WTC11 (cell line): ENCODE results near the gene INSC. TPM values are rescaled to one million over a fixed set of nuclear protein-coding genes. Genes with fewer than 3 reads are reported as not detected.

ENCODE experiments used
- ATAC-seq: fragments of 200-7000 bp; cut with Tn5 transposase; 2 replicates; pipeline ENCODE4 v1.10.0; 2021; ENCODE audit warnings: mild to moderate bottlenecking, moderate library complexity
- CTCF ChIA-PET: fragments of 300-600 bp; sonication (Branson Sonifier 250); formaldehyde crosslinking; loops from one replicate; lab custom pipeline; 2021; ENCODE audit warnings: antibody characterized with exemption; lab: Charles Lee
- POLR2A ChIA-PET: fragments of 350-600 bp; sonication (Branson Sonifier 250); formaldehyde crosslinking; loops from one replicate; lab custom pipeline; 2021; ENCODE audit warnings: antibody characterized with exemption; lab: Charles Lee
- DNase-seq: peaks from one replicate; pipeline ENCODE4 v3.0.0; 2021; ENCODE audit warnings: low spot score
- H3K27ac Mint-ChIP-seq: 2 replicates; pipeline ENCODE4 v1.8.0; 2021; ENCODE audit warnings: mixed read lengths
- H3K27me3 Mint-ChIP-seq: 2 replicates; pipeline ENCODE4 v1.8.0; 2021; ENCODE audit warnings: low read depth, mild to moderate bottlenecking, moderate library complexity, mixed read lengths
- H3K36me3 Mint-ChIP-seq: 2 replicates; pipeline ENCODE4 v1.8.0; 2021; ENCODE audit warnings: mixed read lengths
- H3K4me1 Mint-ChIP-seq: 2 replicates; pipeline ENCODE4 v1.8.0; 2022; ENCODE audit warnings: mixed read lengths
- H3K4me3 Mint-ChIP-seq: 2 replicates; pipeline ENCODE4 v1.8.0; 2021; ENCODE audit warnings: mild to moderate bottlenecking, moderate library complexity, mixed read lengths
- H3K9me3 Mint-ChIP-seq: 2 replicates; pipeline ENCODE4 v1.8.0; 2021; ENCODE audit warnings: mixed read lengths
- ATF1 ChIP-seq: sonication (generic); formaldehyde crosslinking; IDR thresholded peaks from 2 replicates; pipeline ENCODE4 v1.8.1; 2023; ENCODE audit warnings: mild to moderate bottlenecking, moderate library complexity, missing genetic modification reagents
- CBFB ChIP-seq: sonication (generic); formaldehyde crosslinking; IDR thresholded peaks from 2 replicates; pipeline ENCODE4 v1.8.1; 2022; ENCODE audit warnings: mild to moderate bottlenecking, low read depth, missing genetic modification reagents
- FOXK1 ChIP-seq: sonication (generic); formaldehyde crosslinking; IDR thresholded peaks from 2 replicates; pipeline ENCODE4 v1.8.0; 2022; ENCODE audit warnings: mild to moderate bottlenecking, moderate library complexity, missing genetic modification reagents
- GABPB1 ChIP-seq: sonication (generic); formaldehyde crosslinking; IDR thresholded peaks from 2 replicates; pipeline ENCODE4 v1.8.1; 2023; ENCODE audit warnings: mild to moderate bottlenecking, missing genetic modification reagents
- HMGXB4 ChIP-seq: sonication (generic); formaldehyde crosslinking; IDR thresholded peaks from 2 replicates; pipeline ENCODE4 v1.8.1; 2023; ENCODE audit warnings: mild to moderate bottlenecking, moderate library complexity, missing genetic modification reagents
- KAT7 ChIP-seq: sonication (generic); formaldehyde crosslinking; IDR thresholded peaks from 2 replicates; pipeline ENCODE4 v1.8.1; 2023; ENCODE audit warnings: missing genetic modification reagents, mild to moderate bottlenecking, borderline replicate concordance
- NFATC4 ChIP-seq: fragments of 250-450 bp; sonication (Bioruptor Pico); IDR thresholded peaks from 2 replicates; pipeline ENCODE4 v1.9.0; 2021; ENCODE audit warnings: mild to moderate bottlenecking
- RORB ChIP-seq: fragments of 250-450 bp; sonication (Bioruptor Pico); IDR thresholded peaks from 2 replicates; pipeline ENCODE4 v1.9.0; 2021; ENCODE audit warnings: mild to moderate bottlenecking
- SOX15 ChIP-seq: fragments of 250-450 bp; sonication (Bioruptor Pico); IDR thresholded peaks from 2 replicates; pipeline ENCODE4 v1.9.0; 2021; ENCODE audit warnings: mild to moderate bottlenecking
- USF1 ChIP-seq: sonication (generic); formaldehyde crosslinking; IDR thresholded peaks from 2 replicates; pipeline ENCODE4 v1.8.0; 2022; ENCODE audit warnings: mild to moderate bottlenecking, missing genetic modification reagents
- ZMAT4 ChIP-seq: fragments of 250-450 bp; sonication (Bioruptor Pico); IDR thresholded peaks from 2 replicates; pipeline ENCODE4 v1.9.0; 2021; ENCODE audit warnings: mild to moderate bottlenecking
- ZNF138 ChIP-seq: sonication (generic); formaldehyde crosslinking; conservative IDR thresholded peaks from 2 replicates; pipeline ENCODE4 v1.8.1; 2022; ENCODE audit warnings: mild to moderate bottlenecking, moderate library complexity, missing genetic modification reagents
- ZNF219 ChIP-seq: sonication (generic); formaldehyde crosslinking; IDR thresholded peaks from 2 replicates; pipeline ENCODE4 v1.8.0; 2023; ENCODE audit warnings: missing genetic modification reagents, mild to moderate bottlenecking, borderline replicate concordance
- ZNF396 ChIP-seq: fragments of 250-450 bp; sonication (Bioruptor Pico); IDR thresholded peaks from 2 replicates; pipeline ENCODE4 v1.8.0; 2021; ENCODE audit warnings: mild to moderate bottlenecking, moderate library complexity, borderline replicate concordance
- ZNF671 ChIP-seq: fragments of 250-450 bp; sonication (Bioruptor Pico); IDR thresholded peaks from 2 replicates; pipeline ENCODE4 v1.8.0; 2021; ENCODE audit warnings: mild to moderate bottlenecking
- total RNA-seq: library from RNA; stranded (reverse); gene quantifications from 3 replicates; pipeline ENCODE4 v1.2.3, GENCODE V29; 2021
- TF ChIP-seq, protein P1 (sequence below): sonication (generic); formaldehyde crosslinking; IDR thresholded peaks from 2 replicates; pipeline ENCODE4 v1.8.0; 2022; ENCODE audit warnings: missing genetic modification reagents
- TF ChIP-seq, protein P2 (sequence below): fragments of 200-600 bp; IDR thresholded peaks from 2 replicates; pipeline ENCODE4 v1.8.0; 2022; ENCODE audit warnings: antibody characterized with exemption
- TF ChIP-seq, protein P3 (sequence below): fragments of 250-450 bp; sonication (Bioruptor Pico); conservative IDR thresholded peaks from 2 replicates; pipeline ENCODE4 v1.9.0; 2021; ENCODE audit warnings: mild to moderate bottlenecking
- TF ChIP-seq, protein P4 (sequence below): fragments of 250-450 bp; sonication (Bioruptor Pico); IDR thresholded peaks from 2 replicates; pipeline ENCODE4 v1.9.0; 2021; ENCODE audit warnings: moderate library complexity, mild to moderate bottlenecking, inconsistent platforms, borderline replicate concordance

Gene INSC
- total RNA-seq, 1 experiment from 2014 or later = 0.44 TPM

- no peak for ATAC-seq
- TF ChIP-seq ZNF219 = no peak
- no peak for TF ChIP-seq NFATC4 (CRISPR knock-in tag)
- no peak for TF ChIP-seq USF1 (CRISPR knock-in tag)
- peaks cover 3% of the 10 kb centered on the region; the same call in 1 of the 2 replicates for H3K27me3 Mint-ChIP-seq
These were observed 15.5 kb upstream of the INSC start for GRCh38 chr11:15099267-15099666.

GRCh38 chr11:15101072-15101709 lies 13.5 kb upstream of the INSC start:
- no peak overlapping the region for H3K4me3 Mint-ChIP-seq
- POLR2A ChIA-PET = no interaction called here
- DNase-seq = peak; percentile 77
- TF ChIP-seq SOX15 = no peak
- TF ChIP-seq ZNF396 (CRISPR knock-in tag) = no peak
- TF ChIP-seq, protein P1, sequence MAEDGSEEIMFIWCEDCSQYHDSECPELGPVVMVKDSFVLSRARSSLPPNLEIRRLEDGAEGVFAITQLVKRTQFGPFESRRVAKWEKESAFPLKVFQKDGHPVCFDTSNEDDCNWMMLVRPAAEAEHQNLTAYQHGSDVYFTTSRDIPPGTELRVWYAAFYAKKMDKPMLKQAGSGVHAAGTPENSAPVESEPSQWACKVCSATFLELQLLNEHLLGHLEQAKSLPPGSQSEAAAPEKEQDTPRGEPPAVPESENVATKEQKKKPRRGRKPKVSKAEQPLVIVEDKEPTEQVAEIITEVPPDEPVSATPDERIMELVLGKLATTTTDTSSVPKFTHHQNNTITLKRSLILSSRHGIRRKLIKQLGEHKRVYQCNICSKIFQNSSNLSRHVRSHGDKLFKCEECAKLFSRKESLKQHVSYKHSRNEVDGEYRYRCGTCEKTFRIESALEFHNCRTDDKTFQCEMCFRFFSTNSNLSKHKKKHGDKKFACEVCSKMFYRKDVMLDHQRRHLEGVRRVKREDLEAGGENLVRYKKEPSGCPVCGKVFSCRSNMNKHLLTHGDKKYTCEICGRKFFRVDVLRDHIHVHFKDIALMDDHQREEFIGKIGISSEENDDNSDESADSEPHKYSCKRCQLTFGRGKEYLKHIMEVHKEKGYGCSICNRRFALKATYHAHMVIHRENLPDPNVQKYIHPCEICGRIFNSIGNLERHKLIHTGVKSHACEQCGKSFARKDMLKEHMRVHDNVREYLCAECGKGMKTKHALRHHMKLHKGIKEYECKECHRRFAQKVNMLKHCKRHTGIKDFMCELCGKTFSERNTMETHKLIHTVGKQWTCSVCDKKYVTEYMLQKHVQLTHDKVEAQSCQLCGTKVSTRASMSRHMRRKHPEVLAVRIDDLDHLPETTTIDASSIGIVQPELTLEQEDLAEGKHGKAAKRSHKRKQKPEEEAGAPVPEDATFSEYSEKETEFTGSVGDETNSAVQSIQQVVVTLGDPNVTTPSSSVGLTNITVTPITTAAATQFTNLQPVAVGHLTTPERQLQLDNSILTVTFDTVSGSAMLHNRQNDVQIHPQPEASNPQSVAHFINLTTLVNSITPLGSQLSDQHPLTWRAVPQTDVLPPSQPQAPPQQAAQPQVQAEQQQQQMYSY (CRISPR knock-in tag) = no peak
- TF ChIP-seq, protein P2, sequence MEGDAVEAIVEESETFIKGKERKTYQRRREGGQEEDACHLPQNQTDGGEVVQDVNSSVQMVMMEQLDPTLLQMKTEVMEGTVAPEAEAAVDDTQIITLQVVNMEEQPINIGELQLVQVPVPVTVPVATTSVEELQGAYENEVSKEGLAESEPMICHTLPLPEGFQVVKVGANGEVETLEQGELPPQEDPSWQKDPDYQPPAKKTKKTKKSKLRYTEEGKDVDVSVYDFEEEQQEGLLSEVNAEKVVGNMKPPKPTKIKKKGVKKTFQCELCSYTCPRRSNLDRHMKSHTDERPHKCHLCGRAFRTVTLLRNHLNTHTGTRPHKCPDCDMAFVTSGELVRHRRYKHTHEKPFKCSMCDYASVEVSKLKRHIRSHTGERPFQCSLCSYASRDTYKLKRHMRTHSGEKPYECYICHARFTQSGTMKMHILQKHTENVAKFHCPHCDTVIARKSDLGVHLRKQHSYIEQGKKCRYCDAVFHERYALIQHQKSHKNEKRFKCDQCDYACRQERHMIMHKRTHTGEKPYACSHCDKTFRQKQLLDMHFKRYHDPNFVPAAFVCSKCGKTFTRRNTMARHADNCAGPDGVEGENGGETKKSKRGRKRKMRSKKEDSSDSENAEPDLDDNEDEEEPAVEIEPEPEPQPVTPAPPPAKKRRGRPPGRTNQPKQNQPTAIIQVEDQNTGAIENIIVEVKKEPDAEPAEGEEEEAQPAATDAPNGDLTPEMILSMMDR = peak; percentile 71; the same call in 1 of the 2 replicates
- no peak for TF ChIP-seq HMGXB4 (CRISPR knock-in tag)
- peaks cover 12% of the 10 kb centered on the region for H3K9me3 Mint-ChIP-seq
- CTCF ChIA-PET = interaction anchor here (0.5 to 2.6 kb wide), 32 partner anchors 9 to 195 kb away, joined by 3 to 22 read pairs (median 6); partner anchors contain the start of gene INSC
- H3K4me1 Mint-ChIP-seq = no peaks in the 10 kb centered on the region
- peaks cover 5% of the 10 kb centered on the region; the same call in 1 of the 2 replicates for H3K36me3 Mint-ChIP-seq
- peaks cover 3% of the 10 kb centered on the region; the same call in 1 of the 2 replicates for H3K27me3 Mint-ChIP-seq
- peak; percentile 96 for ATAC-seq
- no peak overlapping the region for H3K27ac Mint-ChIP-seq

More at GRCh38 chr11:15099267-15099666, 15.5 kb upstream of the INSC start:
- ChIA-PET POLR2A (no interaction called here), CTCF (interaction anchor here (0.9 to 2.6 kb wide), 7 partner anchors 15 to 191 kb away, joined by 5 to 22 read pairs (median 8); partner anchors contain the start of gene INSC)
- DNase-seq = no peak
- no peak overlapping the region for H3K4me3 Mint-ChIP-seq
- H3K9me3 Mint-ChIP-seq = peaks cover 15% of the 10 kb centered on the region
- no peak overlapping the region for H3K27ac Mint-ChIP-seq
- no peaks in the 10 kb centered on the region for H3K4me1 Mint-ChIP-seq
- peaks cover 5% of the 10 kb centered on the region; the same call in 1 of the 2 replicates for H3K36me3 Mint-ChIP-seq

DNA sequence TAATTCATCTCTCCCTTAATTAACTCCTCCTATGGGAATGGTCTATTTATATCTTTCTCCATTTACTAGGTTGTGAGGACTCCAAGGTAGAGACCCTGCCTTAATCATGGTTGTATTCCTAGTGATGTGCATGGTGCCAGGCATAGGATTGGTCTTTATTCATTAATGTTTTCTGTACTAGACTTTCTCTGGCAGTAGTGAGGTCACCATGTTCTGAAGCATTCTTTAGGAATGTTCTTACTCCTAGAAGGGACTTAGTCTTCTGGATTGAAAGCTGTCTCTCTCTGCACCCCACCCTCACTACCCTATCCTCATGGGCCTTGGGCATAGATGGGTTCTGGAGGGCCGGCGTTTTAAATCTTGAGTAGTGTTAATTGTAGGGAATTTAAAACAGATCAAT lies 10.6 kb upstream of the INSC start:
- Mint-ChIP-seq H3K27ac (no peak overlapping the region), H3K27me3 (peaks cover 3% of the 10 kb centered on the region; the same call in 1 of the 2 replicates), H3K9me3 (peaks cover 12% of the 10 kb centered on the region), H3K4me1 (peaks cover 4% of the 10 kb centered on the region), H3K4me3 (no peak overlapping the region), H3K36me3 (peaks cover 5% of the 10 kb centered on the region; the same call in 1 of the 2 replicates)
- TF ChIP-seq ZNF138 (CRISPR knock-in tag) (no peak), ZMAT4 (CRISPR knock-in tag) (no peak), RORB (CRISPR knock-in tag) (no peak), GABPB1 (CRISPR knock-in tag) (no peak), ATF1 (no peak), ZNF671 (CRISPR knock-in tag) (no peak), FOXK1 (CRISPR knock-in tag) (no peak), CBFB (CRISPR knock-in tag) (no peak), KAT7 (CRISPR knock-in tag) (no peak)
- TF ChIP-seq, protein P3, sequence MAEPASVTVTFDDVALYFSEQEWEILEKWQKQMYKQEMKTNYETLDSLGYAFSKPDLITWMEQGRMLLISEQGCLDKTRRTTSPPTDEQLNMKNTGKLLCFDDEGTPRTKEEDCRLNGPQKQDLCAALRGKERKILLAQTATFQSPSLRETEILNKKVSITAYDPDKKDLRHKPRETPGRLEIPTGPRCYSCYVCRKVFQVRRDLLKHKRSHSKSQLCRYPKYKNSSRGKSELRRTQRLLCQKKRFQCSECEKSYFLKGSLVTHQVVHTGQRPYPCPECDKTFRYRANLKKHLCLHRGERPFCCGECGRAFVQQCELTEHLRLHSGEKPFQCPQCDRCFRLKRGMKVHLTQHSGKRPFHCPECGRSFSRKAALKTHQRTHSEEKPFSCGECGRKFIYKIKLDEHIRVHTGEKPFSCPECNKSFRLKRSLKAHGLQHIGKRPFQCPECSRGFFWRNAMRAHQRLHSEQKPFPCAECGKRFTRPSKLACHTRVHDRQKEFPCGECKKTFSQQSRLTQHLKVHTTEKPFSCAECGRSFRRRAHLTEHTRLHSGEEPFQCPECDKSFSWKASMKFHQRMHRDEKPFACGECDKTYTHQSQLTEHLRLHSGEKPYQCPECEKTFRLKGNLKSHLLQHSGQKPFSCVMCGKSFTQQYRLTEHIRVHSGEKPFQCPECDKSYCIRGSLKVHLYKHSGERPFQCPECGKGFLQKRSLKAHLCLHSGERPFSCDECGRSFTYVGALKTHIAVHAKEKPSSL = no peak
- TF ChIP-seq, protein P4, sequence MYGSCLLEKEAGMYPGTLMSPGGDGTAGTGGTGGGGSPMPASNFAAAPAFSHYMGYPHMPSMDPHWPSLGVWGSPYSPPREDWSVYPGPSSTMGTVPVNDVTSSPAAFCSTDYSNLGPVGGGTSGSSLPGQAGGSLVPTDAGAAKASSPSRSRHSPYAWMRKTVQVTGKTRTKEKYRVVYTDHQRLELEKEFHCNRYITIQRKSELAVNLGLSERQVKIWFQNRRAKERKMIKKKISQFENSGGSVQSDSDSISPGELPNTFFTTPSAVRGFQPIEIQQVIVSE (CRISPR knock-in tag) = no peak
- POLR2A ChIA-PET = no interaction called here
- ATAC-seq = no peak
- CTCF ChIA-PET = interaction anchor here (0.7 to 2.2 kb wide), 2 partner anchors 106 to 196 kb away, joined by 3 to 6 read pairs; no protein-coding TSS in a partner anchor
- no peak for DNase-seq
